Measurements from ENCODE around the gene FBXO31.

The FBXO31 gene

DNA sequence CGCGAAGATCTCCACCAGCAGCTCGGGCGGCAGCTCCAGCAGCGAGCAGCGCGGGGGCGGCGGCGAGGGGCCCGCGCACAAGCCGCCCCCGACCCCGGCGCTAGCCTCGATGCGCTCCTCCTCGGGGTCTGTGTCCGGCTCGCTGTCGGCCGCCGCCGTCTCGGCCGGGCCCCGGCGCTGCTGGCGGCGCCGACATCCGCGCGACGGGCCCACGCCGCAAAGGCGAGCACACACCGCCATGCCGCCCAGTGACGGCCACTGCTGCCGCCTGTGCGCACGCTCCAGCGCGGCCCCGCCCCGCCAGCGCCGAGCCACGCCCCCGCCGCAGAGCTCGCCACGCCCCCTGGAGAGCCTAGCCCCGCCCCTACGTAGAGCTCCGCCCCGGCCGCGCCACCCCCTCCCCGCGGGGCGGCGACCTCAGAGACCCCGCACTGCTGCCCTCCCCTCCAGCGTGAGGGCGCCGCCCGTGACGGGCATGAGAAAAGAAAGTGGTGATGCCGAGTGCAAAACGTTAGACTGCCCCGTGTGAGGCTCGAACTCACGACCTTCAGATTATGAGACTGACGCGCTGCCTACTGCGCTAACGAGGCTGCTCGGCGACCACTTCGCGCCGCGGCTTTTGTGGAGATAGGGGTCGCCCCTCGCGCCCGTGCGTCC lies at the start of gene FBXO31:
FBXO31 (minus strand) TSS at position 272 of the 657 bp plus-strand sequence; CDS start at position 240, 32 bp downstream.
- peak; percentile 95 for DNase-seq

DNA sequence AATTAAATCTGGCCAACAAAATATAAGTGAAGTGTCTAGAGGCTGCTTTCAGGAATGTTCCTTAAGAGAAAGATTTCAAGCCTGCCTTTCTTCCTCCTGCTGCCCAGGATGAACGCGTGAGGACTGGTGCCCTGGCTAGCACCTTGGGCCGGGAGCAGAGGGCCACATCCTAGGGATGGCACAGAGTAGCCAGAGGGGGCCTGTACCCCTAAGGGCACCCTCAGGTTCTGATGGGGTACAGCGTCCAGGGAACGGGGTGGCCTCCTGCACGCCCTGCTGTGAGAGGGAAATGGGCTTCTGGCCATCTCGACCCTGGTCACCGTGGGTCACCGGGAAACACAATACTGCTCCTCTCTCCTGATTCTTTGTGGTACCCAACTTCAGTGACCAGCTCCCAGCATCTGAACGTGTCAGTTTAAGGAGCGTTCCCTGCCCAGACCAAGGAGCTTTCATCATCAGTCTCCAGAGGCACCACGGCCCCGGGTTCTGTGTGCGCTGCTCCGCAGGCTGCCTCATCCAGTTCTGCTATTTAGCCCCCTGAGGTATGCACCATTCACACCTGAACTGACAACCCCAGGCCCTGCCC lies 48.8 kb upstream of the FBXO31 start:
- DNase-seq: no peak

- no peak for DNase-seq
Measured at GRCh38 chr16:87431926-87432325, 48.4 kb upstream of the FBXO31 start.

- DNase-seq: no peak
Measured at GRCh38 chr16:87426423-87427215, 43.0 kb upstream of the FBXO31 start.

DNA sequence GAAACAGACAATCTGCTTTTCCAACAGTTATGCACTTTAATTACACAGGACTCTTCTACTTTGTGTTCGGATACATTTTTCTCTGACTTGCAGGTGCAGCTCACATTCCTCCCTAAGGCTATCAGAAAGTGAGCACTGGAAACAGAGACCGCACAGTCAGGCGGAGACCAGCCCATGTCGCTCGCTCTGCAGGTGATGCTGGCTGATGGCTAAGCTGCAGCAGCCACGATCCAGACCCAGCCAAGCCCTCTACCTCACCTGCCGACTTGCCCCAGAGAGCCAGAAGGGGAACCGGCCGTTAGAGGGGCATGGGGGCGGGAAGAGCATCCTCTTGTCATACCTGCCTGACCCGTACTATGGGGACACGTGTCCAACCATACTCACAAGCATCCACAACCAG lies 42.4 kb upstream of the FBXO31 start:
- no peak for DNase-seq

GRCh38 chr16:87424266-87424665 lies 40.7 kb upstream of the FBXO31 start:
- DNase-seq: no peak

DNA sequence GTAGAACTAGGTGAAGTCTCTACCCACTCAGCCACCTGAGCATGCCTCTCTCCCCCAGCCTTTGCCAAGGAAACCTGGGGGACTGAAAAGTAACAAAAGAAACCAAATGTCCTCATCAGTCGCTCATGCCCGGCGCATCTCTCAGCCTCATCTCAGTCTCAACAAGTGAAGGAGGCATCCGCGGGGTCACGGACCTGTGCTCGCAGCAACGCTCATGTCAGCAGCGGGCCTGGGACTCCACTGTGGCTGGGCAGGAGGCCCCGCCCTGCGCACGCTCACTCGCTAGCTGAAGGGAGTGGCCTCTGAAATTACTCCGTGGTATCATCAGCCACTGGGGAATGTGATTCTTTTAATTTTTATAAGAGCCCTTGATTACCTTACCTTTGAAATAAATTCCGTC lies 39.9 kb upstream of the FBXO31 start:
- DNase-seq: no peak

DNA sequence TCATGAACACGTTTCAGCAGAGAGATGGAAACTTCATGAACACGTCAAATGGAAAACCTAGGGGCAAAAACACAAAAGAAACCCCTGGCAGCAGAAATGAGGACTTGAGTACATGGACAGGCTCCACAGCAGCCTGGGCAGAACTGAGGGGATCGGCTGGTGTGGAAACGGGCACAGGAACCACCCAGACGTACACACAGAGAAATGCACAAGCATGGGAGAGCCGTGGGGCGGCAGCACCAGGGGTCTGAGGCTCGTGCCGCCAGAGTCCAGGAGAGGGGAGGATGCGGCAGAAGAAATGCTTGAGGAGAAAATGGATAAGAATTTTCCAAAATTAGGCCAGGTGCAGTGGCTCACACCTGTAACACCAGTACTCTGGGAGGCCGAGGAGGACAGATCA lies 38.5 kb upstream of the FBXO31 start:
- no peak for DNase-seq

- DNase-seq: no peak
Measured at GRCh38 chr16:87421003-87421912, 37.7 kb upstream of the FBXO31 start.

DNA sequence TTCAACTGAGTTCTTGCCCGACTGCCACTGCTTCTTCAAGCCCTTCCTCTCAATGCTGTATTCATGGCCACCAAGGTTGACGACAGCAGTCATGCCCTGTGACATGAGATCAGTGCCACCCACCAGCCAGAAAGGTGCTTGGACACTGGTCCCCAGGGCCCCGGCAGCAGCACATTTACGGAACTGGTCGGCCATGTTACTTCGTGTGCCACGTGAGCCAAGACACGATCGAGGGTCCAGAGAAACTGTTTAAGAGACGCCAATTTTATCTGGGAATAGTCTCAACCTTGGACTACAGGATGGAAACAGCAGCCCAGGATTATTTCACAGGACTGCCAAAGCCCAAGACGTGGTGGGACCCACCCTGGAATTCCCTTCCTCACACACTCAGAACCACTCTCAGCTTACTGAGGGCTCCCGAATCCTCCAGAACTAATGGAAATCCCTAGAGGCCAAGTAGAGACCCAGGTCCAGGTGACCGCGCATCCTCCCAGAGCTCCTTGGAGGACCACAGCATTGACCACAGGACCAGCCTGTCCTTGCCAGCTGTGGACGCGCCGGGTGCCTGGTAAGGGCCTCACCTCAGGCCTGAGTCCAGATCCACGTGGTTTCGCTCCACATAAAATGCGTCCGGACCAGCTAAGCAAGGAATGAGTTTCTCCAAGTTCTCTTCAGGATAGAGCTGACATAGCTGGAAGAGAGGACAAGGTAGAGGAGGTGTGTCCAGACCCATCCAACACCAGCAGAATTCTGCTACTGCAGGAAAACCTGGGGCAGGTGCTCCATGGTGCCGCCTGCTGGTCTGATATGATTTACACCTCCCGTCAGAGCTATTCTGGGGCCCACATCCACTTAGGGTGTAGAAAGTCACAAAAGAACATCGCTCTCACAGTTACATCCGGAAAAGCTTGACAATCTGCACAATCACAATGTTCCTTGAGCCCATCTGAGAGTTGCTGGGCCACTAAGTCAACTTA lies 36.7 kb upstream of the FBXO31 start:
- DNase-seq: peak; percentile 21

GRCh38 chr16:87418644-87419043 lies 35.1 kb upstream of the FBXO31 start:
- no peak for DNase-seq

- no peak for DNase-seq
Measured at GRCh38 chr16:87418216-87418615, 34.6 kb upstream of the FBXO31 start.

DNA sequence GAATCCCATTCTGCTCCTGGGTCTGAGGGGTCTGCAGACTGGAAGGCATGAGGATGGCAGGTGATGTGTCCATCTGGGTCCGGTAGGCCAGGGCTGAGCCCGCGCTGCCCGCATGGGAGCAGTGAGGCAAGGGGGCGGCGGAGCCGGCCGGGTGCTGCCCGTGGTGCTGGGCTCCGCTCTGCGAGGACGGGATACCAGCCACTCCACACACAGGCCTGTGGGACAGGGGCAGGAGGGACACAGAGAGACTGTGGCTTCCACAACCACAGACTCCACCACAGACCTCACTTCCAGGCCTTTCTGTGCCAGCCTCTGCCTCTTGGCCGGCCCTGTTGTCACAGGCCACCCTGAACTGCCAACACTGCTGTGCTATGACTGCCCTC lies 33.9 kb upstream of the FBXO31 start:
- DNase-seq: no peak

DNA sequence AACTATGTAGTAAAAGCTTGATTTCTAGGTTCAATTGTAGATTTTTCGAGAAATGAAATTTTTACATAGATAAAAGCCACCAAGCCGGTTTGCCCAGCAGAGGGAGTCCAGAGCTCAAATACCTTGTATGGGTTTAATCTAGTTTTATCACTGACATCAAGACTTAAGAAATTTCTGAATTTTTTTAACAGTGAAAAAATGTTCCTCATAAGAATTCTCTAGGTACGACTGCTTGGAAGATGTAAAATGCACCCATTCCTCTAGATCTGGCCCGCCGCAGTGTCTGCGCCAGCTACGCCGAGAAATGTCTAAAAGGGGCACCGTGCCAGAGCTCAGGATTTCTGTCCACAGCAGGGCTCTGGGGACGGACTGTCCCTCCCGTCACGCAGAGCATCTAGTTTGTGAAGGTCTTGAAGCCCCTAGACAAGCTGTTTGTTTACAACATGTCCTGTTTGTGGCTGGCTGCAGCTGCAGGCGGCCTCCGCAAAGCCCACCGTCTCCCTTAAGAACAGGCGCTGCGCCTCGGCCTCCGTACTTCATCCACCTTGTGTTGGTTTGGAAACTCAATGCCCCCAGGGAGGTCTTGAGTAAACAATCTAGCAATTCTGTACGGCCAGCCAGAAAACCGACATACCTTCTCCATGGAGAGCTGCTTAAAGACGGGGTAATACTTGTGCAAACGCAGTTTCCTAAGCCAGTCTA lies 33.4 kb upstream of the FBXO31 start:
- DNase-seq: peak; percentile 33

DNA sequence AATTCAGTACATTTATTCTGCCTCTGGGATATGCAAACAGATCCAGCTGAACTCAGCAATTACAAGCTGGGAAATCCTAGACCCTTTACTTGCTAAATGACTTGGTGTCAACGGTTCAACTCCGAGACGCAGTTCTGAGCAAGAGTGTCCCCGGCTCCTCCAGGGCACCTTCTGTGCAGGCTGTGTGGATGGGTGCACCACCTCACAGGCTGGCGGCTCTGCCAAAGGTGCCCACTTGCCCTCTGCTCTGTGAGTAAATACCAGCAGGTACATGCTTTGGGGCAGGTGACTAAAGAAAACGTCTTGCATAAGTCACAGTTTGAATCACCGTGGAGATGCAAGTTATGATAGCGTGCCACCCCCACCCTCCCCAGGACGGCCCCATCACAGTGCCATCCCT lies 31.9 kb upstream of the FBXO31 start:
- DNase-seq: no peak

- peak; percentile 64 for DNase-seq
Measured at GRCh38 chr16:87414251-87414680, 30.7 kb upstream of the FBXO31 start.

- no peak for DNase-seq
Measured at GRCh38 chr16:87412996-87413421, 29.4 kb upstream of the FBXO31 start.

DNA sequence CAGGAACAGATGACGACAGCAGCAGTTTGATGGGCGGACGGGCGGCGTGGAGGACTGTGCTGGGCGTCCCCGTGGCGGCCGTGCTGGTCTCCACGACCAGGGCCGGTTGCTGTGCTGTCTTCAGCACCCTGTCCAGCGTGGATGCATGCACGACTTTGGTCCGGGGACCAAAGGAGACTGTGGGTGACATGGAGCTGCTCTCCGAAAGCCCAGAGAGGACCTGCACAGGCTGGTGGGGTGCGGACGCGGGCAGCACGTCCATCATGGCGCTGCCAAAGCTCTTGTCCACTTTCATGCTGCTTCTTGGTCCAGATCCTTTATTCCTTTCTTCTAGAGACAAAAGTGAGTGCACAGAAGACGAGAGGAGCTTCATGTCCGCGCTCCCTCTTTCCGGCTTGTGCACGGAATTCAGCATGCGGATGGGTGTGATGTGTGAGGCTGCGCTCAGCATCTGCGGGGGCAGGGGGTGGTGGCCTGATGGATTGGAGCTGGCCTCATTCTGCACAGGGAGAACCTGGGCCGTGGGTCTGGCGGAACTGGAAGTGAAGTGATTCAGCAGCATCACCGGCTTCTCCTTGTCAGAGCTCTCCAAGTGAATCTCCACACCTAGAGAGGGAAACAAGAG lies 28.9 kb upstream of the FBXO31 start:
- DNase-seq: no peak

DNA sequence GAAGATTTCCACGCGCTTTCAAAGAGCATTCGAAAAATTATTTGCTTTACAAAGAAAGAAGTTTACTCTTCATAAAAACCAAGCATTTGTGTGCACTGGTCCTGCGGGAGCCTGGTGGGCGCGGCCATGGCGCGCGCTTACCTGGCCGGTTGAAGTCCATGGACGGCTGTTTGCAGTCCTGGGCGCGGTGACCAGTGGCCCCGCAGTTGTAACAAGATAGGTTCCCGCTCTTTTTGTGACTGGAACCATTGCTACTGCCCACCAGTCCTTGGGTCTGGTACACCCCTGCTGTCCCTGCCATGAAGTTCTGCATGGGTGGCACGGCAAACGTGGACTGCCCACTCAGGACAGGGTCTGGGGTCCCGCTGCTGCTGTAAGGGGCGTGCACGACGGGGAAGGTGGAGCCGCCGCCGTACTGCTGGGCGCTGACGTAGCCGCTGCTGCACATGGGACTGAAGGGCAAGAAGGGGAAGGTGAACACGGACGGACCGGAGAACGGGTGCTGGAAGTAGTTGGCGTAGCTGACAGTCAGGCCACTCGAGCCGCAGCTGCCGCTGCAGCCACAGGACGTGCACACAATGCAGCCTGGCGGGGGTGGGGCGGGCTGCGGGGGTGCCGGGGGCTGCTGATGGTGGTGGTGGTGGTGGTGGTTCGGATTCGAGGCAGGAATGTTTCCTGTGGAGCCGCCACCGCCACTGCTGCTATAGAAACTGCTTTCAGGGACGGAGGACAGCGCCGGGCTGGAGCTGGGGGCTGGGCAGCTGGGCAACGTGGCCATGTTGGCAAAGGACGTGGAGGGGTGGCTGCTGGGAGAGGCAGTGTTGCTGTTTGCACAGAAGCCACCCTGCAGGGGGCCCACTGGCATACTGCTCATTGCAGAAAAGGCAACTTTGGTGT lies 28.0 kb upstream of the FBXO31 start:
- no peak for DNase-seq

GRCh38 chr16:87410968-87411367 lies 27.4 kb upstream of the FBXO31 start:
- no peak for DNase-seq
